SJSA1 (cell line): ENCODE results near the gene CHERP. TPM values are rescaled to one million over a fixed set of nuclear protein-coding genes. Genes with fewer than 3 reads are reported as not detected.
"Not testable (repeated sequence)": the region's sequence is repeated elsewhere in the genome, so short reads cannot be mapped to it uniquely, and the experiment has no call there.

Experiments used
- DNase-seq, 2 experiments: peaks; one replicate each; pipeline ENCODE4 v3.0.0-alpha.2; 2015 to 2020; ENCODE audit warnings: low spot score in 2 of 2, low read depth in 1 of 2
- H3K27ac ChIP-seq: fragments of 250-450 bp; sonication (Bioruptor Pico); 2 replicates; pipeline ENCODE4 v1.5.1; 2020; ENCODE audit warnings: mild to moderate bottlenecking, moderate library complexity
- H3K27me3 ChIP-seq: fragments of 250-450 bp; sonication (Bioruptor Pico); replicated peaks from 2 replicates; pipeline ENCODE4 v1.5.1; 2020; ENCODE audit warnings: mild to moderate bottlenecking, moderate library complexity
- H3K36me3 ChIP-seq: fragments of 250-450 bp; sonication (Bioruptor Pico); 2 replicates; pipeline ENCODE4 v1.5.1; 2020; ENCODE audit warnings: mild to moderate bottlenecking
- H3K4me1 ChIP-seq: fragments of 250-450 bp; sonication (Bioruptor Pico); replicated peaks from 2 replicates; pipeline ENCODE4 v1.6.1; 2021; ENCODE audit warnings: mild to moderate bottlenecking
- H3K4me3 ChIP-seq: fragments of 250-450 bp; sonication (Bioruptor Pico); 2 replicates; pipeline ENCODE4 v1.5.1; 2020; ENCODE audit warnings: mild to moderate bottlenecking
- H3K9me3 ChIP-seq: fragments of 250-450 bp; sonication (Bioruptor Pico); replicated peaks from 2 replicates; pipeline ENCODE4 v1.5.1; 2020; ENCODE audit warnings: mild to moderate bottlenecking
- total RNA-seq: library from RNA; depleted of rRNA; stranded (reverse); fragments of >200 nt; shearing (Covaris generic); gene quantifications from 2 replicates; pipeline ENCODE4 v1.2.3, GENCODE V29; 2014; rRNA removed

Gene CHERP
- total RNA-seq, 1 experiment from 2014 or later = 3.8 TPM

GRCh38 chr19:16476401-16476800 lies 65.8 kb downstream of the CHERP start:
- no peak overlapping the region for H3K27ac ChIP-seq
- H3K9me3 ChIP-seq = peaks cover 2% of the 10 kb centered on the region; the same call in 1 of the 2 replicates
- no peak overlapping the region for H3K4me3 ChIP-seq
- no peak for DNase-seq
- H3K27me3 ChIP-seq = no peaks in the 10 kb centered on the region
- peaks cover 20% of the 10 kb centered on the region for H3K4me1 ChIP-seq
- peaks cover 3% of the 10 kb centered on the region for H3K36me3 ChIP-seq

DNA sequence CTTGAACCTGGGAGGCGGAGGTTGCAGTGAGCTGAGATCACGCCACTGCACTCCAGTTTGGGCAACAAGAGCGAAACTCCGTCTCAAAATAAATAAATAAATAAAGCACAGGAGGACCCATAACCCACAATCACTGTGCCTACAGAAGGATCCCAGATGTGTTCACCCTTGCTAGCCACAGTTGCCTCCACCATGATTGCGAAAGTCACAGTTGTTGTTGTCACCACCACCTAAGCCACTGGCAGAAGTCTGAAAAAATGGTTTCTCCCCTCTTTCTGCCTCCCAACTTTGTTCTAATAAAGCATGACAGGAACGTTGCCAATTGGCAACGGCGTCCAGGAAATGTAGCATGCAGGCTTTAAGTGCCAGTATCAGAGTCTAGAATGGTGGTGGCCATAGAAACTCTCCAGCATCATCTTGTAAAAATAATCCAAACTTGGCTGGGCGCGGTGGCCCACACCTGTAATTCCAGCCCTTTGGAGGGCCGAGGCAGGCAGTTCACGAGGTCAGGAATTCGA lies 68.3 kb downstream of the CHERP start:
- H3K36me3 ChIP-seq = peaks cover 12% of the 10 kb centered on the region
- no peaks in the 10 kb centered on the region; the same call in 1 of the 2 replicates for H3K27me3 ChIP-seq
- H3K4me3 ChIP-seq = no peak overlapping the region
- H3K9me3 ChIP-seq = peaks cover 7% of the 10 kb centered on the region; the same call in 1 of the 2 replicates
- H3K27ac ChIP-seq = no peak overlapping the region
- no peak for DNase-seq
- peaks cover 30% of the 10 kb centered on the region for H3K4me1 ChIP-seq

DNA sequence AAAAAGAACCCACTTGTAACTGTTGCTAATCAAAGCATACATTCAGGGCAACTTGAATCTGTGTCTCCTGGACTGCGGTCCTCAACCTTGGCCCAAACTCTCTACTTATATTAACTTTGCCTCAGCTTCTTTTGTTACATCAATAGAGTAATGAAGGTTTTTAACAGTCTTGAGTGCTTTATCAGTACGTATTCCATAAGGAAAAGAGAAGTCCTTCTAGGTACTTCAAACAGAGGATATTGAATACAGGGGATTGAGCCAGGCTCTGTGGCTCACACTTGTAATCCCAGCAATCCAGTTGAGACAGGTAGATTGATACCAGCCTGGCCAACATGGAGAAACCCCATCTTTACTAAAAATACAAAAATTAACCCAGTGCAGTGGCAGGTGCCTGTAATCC lies 69.2 kb downstream of the CHERP start:
- Histone ChIP-seq H3K36me3 (peaks cover 12% of the 10 kb centered on the region), H3K27me3 (no peaks in the 10 kb centered on the region; the same call in 1 of the 2 replicates)

GRCh38 chr19:16472559-16472899 lies 69.7 kb downstream of the CHERP start:
- not testable (repeated sequence) for DNase-seq, H3K27me3 ChIP-seq, H3K9me3 ChIP-seq
- Histone ChIP-seq H3K4me1 (peaks cover 30% of the 10 kb centered on the region), H3K36me3 (peaks cover 12% of the 10 kb centered on the region), H3K4me3 (peak overlapping the region; percentile 93), H3K27ac (peak overlapping the region; percentile 59)

More for the DNA sequence above, 69.2 kb downstream of the CHERP start:
- H3K4me1 ChIP-seq = peaks cover 30% of the 10 kb centered on the region
- H3K9me3 ChIP-seq = peaks cover 7% of the 10 kb centered on the region; the same call in 1 of the 2 replicates
- no peak overlapping the region for H3K27ac ChIP-seq
- no peak for DNase-seq
- H3K4me3 ChIP-seq = no peak overlapping the region

DNA sequence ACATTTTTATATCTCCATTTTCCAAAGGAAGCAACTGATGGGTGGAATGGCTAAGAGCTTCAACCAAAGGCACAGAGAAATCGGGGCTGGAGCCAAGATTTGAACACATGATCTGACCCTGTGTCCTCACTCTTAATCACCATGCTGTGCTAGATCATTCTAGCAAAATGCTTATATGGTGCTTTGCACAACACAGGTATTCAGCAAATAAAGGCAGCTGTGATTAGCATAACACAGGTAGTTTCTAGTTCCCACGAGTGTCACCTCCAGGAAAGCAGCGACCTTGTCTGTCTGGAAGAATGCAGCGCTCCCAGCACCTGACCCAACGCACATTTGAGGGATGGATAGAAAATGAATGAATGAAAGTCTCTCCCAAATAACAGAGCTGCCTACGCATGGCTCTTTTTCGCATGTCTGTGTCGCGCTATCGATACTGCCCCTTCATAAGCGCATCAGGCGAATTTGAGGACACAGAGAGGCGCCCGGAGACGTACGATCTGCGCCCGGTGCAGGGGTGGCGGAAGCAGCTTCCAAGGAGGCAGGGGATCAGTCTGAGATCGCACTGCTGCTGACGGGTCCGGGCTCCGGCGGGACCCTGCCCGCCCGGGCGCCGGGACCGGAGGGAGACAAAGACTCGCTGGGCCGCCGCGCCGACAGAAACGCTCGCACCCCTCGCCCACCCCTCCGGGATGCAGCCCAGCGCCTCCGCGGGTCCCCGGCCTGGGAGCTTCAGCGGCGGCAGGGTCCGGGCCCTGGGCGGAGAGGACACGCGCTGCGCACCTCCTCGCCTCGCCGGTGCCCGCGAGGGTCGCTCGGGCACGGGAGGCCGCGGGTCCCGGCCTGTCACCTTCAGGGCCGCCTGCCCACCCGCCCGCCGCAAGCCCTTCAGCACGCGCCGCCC lies 71.1 kb downstream of the CHERP start:
- Histone ChIP-seq H3K27ac (no peak overlapping the region), H3K9me3 (peaks cover 7% of the 10 kb centered on the region; the same call in 1 of the 2 replicates), H3K36me3 (peaks cover 12% of the 10 kb centered on the region), H3K27me3 (no peaks in the 10 kb centered on the region; the same call in 1 of the 2 replicates), H3K4me3 (peak overlapping the region; percentile 93), H3K4me1 (peaks cover 29% of the 10 kb centered on the region)
- peak in 1 of 2 experiments; percentile 29 for DNase-seq

DNA sequence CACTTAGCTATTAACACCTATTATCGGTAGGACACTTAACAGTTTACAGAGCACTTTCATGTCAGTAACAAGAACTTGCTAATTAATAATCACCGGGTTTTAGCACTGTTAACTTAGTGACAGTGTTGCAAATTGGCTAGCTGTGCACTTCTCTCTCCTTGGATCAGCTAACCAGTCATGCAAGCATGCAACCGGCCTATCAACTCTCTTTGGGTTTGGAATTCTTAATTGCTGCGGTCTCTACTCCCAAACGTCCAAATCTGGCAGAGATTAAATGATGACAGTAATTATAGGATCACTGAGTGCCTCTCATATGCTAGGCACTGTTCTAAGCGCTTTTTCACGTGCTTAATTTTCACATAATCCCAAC lies 71.7 kb downstream of the CHERP start:
- Histone ChIP-seq H3K4me1 (peaks cover 23% of the 10 kb centered on the region), H3K36me3 (peaks cover 12% of the 10 kb centered on the region), H3K4me3 (peak overlapping the region; percentile 93), H3K27ac (no peak overlapping the region), H3K9me3 (peaks cover 7% of the 10 kb centered on the region; the same call in 1 of the 2 replicates), H3K27me3 (no peaks in the 10 kb centered on the region; the same call in 1 of the 2 replicates)
- DNase-seq = no peak

Other genes with a start within 250 kb of the CHERP start
- gene KLF2, start 217.6 kb downstream of the CHERP start, total RNA-seq = 12.6 and 15.2 TPM in 2 replicates
- gene EPS15L1, start 70.5 kb downstream of the CHERP start, total RNA-seq = 6.8 and 8.2 TPM in 2 replicates
- gene CALR3, start 46.3 kb downstream of the CHERP start, total RNA-seq = not detected in 2 replicates
- gene C19orf44, start 46.0 kb downstream of the CHERP start, total RNA-seq = 1.2 and 3.0 TPM in 2 replicates
- 13.1 and 24.7 TPM in 2 replicates for gene SLC35E1, start 30.0 kb upstream of the CHERP start, total RNA-seq
- gene MED26, start 85.8 kb upstream of the CHERP start, total RNA-seq = 9.6 and 9.8 TPM in 2 replicates
- 101 and 150 TPM in 2 replicates for gene SMIM7, start 117.7 kb upstream of the CHERP start, total RNA-seq
- gene TMEM38A, start 118.7 kb upstream of the CHERP start, total RNA-seq = 0.13 and 0.97 TPM in 2 replicates
- gene NWD1, start 177.4 kb upstream of the CHERP start, total RNA-seq = not detected in 2 replicates